Lung (tissue), 12 donors: ENCODE results near the gene IGDCC3. TPM values are rescaled to one million over a fixed set of nuclear protein-coding genes. Genes with fewer than 3 reads are reported as not detected.

Experiments used
- ATAC-seq: fragments of 200-7000 bp; cut with Tn5 transposase; one replicate; pipeline ENCODE4 v1.9.1; 2020; ENCODE audit warnings: moderate number of reproducible peaks; ENCODE audit not compliant: insufficient read depth, low FRiP score
- DNase-seq, 3 donors: peaks; one replicate each; pipeline ENCODE4 v3.0.0-alpha.2; 2013 to 2017
- H3K27ac ChIP-seq, 2 donors: one replicate each; pipeline ENCODE4 v1.5.1; 2013; ENCODE audit warnings: mild to moderate bottlenecking in 2 of 2, moderate library complexity in 2 of 2, control low read depth in 1 of 2, inconsistent platforms in 1 of 2, low read depth in 1 of 2, low read length in 1 of 2
- H3K27me3 ChIP-seq, 3 donors: one replicate each; pipeline ENCODE4 v1.5.1; 2013; ENCODE audit warnings: low read length in 2 of 3; ENCODE audit not compliant: control insufficient read depth in 3 of 3, insufficient read depth in 3 of 3
- H3K36me3 ChIP-seq, 4 donors: one replicate each; pipeline ENCODE4 v1.5.1; 2013; ENCODE audit warnings: low read length in 4 of 4, mild to moderate bottlenecking in 1 of 4, moderate library complexity in 1 of 4; ENCODE audit not compliant: control insufficient read depth in 4 of 4, insufficient read depth in 4 of 4
- H3K4me1 ChIP-seq, 5 donors: one replicate each; pipeline ENCODE4 v1.5.1; 2013; ENCODE audit warnings: low read length in 5 of 5, mild to moderate bottlenecking in 2 of 5, moderate library complexity in 1 of 5; ENCODE audit not compliant: control insufficient read depth in 5 of 5, insufficient read depth in 5 of 5
- H3K4me3 ChIP-seq: one replicate; pipeline ENCODE4 v1.5.1; 2013; ENCODE audit warnings: mild to moderate bottlenecking, control low read depth, moderate library complexity
- H3K9ac ChIP-seq, 2 donors: one replicate each; pipeline ENCODE4 v1.5.1; 2013; ENCODE audit warnings: low read length in 2 of 2, control low read depth in 1 of 2; ENCODE audit not compliant: insufficient read depth in 1 of 2
- H3K9me3 ChIP-seq, 4 donors: one replicate each; pipeline ENCODE4 v1.5.1; 2013; ENCODE audit warnings: low read length in 3 of 4, mild to moderate bottlenecking in 1 of 4, moderate library complexity in 1 of 4; ENCODE audit not compliant: control insufficient read depth in 4 of 4, insufficient read depth in 3 of 4
- CTCF ChIP-seq: IDR thresholded peaks from 2 replicates; pipeline ENCODE4 v1.5.1; 2012; ENCODE audit warnings: mild to moderate bottlenecking; ENCODE audit errors: control extremely low read depth, extremely low read depth
- WGBS, 2 donors: extraction: QIAGEN DNeasy Blood & Tissue Kit; methylation state at CpG; one replicate each; pipeline ENCODE4 v1.1.7; 2013; 5-methylcytosine and 5-hydroxymethylcytosine counted together
- polyA plus RNA-seq, 2 donors: library from polyadenylated mRNA; stranded (reverse); fragments of 200-250 nt; gene quantifications; one replicate each; pipeline ENCODE4 v1.2.1, GENCODE V29; 2013
- total RNA-seq, 2 donors: library from RNA; depleted of rRNA in 1 of 2; stranded (reverse); fragments of >200 nt in 1 of 2; gene quantifications; one replicate each; pipeline ENCODE4 v1.2.1, GENCODE V29; 2014 to 2021
- donor health status: control.
- donor health status: control.
- donor health status: Bipolar disorder and iron deficiency.
- donor health status: healthy.
- donor health status: DM: yes; HTN: yes; CAD: no.

IGDCC3 gene
- total and polyA plus RNA-seq, 4 donors = 0.09 to 1.3 TPM; not detected in 2

- no peak for ATAC-seq
- Histone ChIP-seq H3K4me1 (peaks cover 0 to 13% (median 7%) of the 10 kb centered on the region in 5 donors), H3K4me3 (no peak overlapping the region), H3K9me3 (no peaks in the 10 kb centered on the region), H3K27ac (no peak overlapping the region), H3K9ac (no peak overlapping the region), H3K36me3 (peaks cover 0 to 20% (median 8%) of the 10 kb centered on the region in 4 donors), H3K27me3 (no peaks in the 10 kb centered on the region)
- 91 to 93% methylated on average over 5 of the region's 5 CpGs for WGBS, 2 donors
- DNase-seq = no peak
- no peak for TF ChIP-seq CTCF
These were observed 5.7 kb upstream of the IGDCC3 start for GRCh38 chr15:65383456-65383855.

GRCh38 chr15:65382921-65383320, 5.1 kb upstream of the IGDCC3 start:
- no peak for TF ChIP-seq CTCF
- DNase-seq (no peak), ATAC-seq (no peak)
- Histone ChIP-seq H3K4me3 (no peak overlapping the region), H3K27me3 (no peaks in the 10 kb centered on the region), H3K36me3 (peaks cover 0 to 20% (median 8%) of the 10 kb centered on the region in 4 donors), H3K4me1 (peaks cover 0 to 16% (median 9%) of the 10 kb centered on the region in 5 donors), H3K27ac (no peak overlapping the region), H3K9ac (no peak overlapping the region), H3K9me3 (no peaks in the 10 kb centered on the region)
- WGBS, 2 donors = 86 to 88% methylated on average over 9 of the region's 9 CpGs

- ATAC-seq (no peak), DNase-seq (no peak)
- Histone ChIP-seq H3K9me3 (no peaks in the 10 kb centered on the region), H3K9ac (no peak overlapping the region), H3K4me1 (peaks cover 0 to 16% (median 10%) of the 10 kb centered on the region in 5 donors), H3K36me3 (peaks cover 0 to 20% (median 8%) of the 10 kb centered on the region in 4 donors), H3K27me3 (no peaks in the 10 kb centered on the region), H3K4me3 (no peak overlapping the region), H3K27ac (no peak overlapping the region)
- TF ChIP-seq CTCF = no peak
- 69 to 79% methylated on average over 6 of the region's 6 CpGs for WGBS, 2 donors
These were observed 4.3 kb upstream of the IGDCC3 start for GRCh38 chr15:65382146-65382491.

GRCh38 chr15:65381445-65382145, 3.8 kb upstream of the IGDCC3 start:
- no peak for ATAC-seq
- WGBS, 2 donors = 82 to 92% methylated on average over 1 of the region's 1 CpG
- no peak for TF ChIP-seq CTCF

More at GRCh38 chr15:65381445-65382145, 3.8 kb upstream of the IGDCC3 start:
- H3K4me3 ChIP-seq = no peak overlapping the region
- no peaks in the 10 kb centered on the region for H3K9me3 ChIP-seq
- DNase-seq = no peak
- H3K27ac ChIP-seq = no peak overlapping the region
- no peaks in the 10 kb centered on the region for H3K27me3 ChIP-seq
- H3K4me1 ChIP-seq = peaks cover 0 to 19% (median 10%) of the 10 kb centered on the region in 5 donors
- H3K36me3 ChIP-seq = peaks cover 0 to 20% (median 8%) of the 10 kb centered on the region in 4 donors
- H3K9ac ChIP-seq = no peak overlapping the region
